ENCODE results near the gene IL25. TPM values are rescaled to one million over a fixed set of nuclear protein-coding genes. Genes with fewer than 3 reads are reported as not detected.

The IL25 gene
- total RNA-seq, 1 donor from 2014 or later = not detected

DNA sequence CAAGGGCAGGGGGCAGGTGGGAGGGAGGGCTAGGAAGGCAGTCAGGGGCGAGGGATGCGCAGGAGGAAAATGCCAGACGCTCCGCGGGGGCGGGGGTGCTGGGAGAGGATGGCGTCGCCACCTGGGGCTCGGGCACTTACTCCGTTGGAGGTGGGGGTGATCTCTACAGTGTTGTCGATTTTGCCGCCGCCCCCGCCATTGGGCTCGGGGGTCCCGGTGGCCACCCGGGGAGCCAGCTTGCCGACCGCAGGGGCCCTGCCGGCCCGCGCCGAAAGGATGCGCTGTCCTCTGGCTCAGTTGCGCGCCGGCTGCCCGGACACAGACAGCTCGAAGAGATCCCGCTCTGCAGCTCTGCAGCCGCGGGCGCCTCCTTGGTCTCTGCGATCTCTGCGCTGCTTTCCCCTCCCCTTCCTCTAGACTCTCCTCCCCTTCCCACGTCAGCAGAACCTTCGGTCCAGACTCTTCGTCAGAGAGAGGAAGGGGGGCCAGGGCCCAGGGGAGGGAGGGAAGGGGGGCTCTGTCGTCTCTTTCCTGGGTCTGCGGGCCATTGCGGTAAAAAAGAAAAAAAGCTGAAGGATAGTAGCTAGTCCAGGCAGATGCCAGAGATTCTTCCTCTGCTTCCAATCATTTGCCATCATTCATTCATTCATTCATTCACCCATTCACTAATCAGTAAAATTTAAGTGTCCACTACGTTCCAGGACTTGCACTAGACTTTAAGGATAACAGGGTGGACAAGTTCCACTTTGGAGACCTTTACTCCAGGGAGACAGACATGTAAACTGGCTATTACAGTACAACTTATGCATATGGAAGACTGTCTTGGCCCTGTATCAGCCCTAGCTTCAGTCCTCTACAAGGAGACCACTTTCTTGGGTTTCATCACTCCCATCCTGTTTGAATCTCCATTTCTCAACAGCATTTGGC is 19.8 kb upstream of the IL25 start, which contains the start of gene SLC22A17:
TSS of gene SLC22A17 (minus strand) at position 382 of the 927 bp plus-strand sequence.
- Histone ChIP-seq H3K36me3 (ENCODE audit: control insufficient read depth, insufficient read depth, low read length) (no peaks in the 10 kb centered on the region), H3K4me3 (ENCODE audit: low read depth, low read length) (peak within 1 kb of the TSS; percentile 65), H3K27me3 (ENCODE audit: control insufficient read depth, insufficient read depth, low read length) (peaks cover 15% of the 10 kb centered on the region)
- DNase-seq (ENCODE audit: low read depth) = peak; percentile 32
- TF ChIP-seq, protein P1, sequence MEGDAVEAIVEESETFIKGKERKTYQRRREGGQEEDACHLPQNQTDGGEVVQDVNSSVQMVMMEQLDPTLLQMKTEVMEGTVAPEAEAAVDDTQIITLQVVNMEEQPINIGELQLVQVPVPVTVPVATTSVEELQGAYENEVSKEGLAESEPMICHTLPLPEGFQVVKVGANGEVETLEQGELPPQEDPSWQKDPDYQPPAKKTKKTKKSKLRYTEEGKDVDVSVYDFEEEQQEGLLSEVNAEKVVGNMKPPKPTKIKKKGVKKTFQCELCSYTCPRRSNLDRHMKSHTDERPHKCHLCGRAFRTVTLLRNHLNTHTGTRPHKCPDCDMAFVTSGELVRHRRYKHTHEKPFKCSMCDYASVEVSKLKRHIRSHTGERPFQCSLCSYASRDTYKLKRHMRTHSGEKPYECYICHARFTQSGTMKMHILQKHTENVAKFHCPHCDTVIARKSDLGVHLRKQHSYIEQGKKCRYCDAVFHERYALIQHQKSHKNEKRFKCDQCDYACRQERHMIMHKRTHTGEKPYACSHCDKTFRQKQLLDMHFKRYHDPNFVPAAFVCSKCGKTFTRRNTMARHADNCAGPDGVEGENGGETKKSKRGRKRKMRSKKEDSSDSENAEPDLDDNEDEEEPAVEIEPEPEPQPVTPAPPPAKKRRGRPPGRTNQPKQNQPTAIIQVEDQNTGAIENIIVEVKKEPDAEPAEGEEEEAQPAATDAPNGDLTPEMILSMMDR (IDR thresholded peaks at IDR 0.05; ENCODE audit: insufficient read depth, low read length, poor library complexity, severe bottlenecking) = peak; percentile 15

DNA sequence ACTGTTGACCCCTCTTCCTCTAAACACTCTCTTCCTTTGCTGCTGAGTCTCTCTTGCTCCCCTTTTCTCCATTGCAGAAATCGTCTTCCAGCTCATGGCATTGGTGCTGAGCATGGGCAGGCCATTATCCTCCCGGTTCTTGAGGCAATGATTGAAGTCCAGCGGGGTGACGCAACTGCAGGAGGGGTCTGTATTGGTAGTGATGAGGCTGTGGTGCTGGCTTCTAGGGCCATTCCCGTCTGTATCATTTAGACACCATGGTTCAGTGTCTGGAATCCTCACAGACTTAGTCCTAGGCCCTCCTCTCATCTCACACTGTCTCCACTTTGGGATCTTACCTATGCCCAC is 19.2 kb upstream of the IL25 start:
- Histone ChIP-seq H3K4me3 (ENCODE audit: low read depth, low read length) (no peak overlapping the region), H3K27me3 (ENCODE audit: control insufficient read depth, insufficient read depth, low read length) (peaks cover 15% of the 10 kb centered on the region), H3K36me3 (ENCODE audit: control insufficient read depth, insufficient read depth, low read length) (no peaks in the 10 kb centered on the region)
- no peak for DNase-seq (ENCODE audit: low read depth)
- TF ChIP-seq, protein P1 (IDR thresholded peaks at IDR 0.05; ENCODE audit: insufficient read depth, low read length, poor library complexity, severe bottlenecking) = no peak

DNA sequence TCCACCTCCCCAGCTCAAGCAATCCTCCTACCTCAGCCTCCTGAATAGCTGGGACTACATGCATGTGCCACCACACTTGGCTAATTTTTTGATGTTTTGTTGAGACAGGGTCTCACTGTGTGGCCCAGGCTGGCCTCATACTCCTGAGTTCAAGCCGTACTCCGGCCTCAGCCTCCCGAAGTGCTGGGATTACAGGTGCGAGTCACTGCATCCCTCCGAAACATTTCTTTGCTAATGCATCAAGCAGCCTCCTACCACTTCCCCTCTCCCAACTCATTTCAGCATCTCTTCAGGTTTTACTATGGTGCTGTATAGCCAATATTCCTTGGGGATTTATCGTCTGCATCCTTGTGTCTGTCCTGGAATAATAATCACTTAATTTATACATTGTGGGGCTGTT is 17.6 kb upstream of the IL25 start:
- TF ChIP-seq, protein P1 (IDR thresholded peaks at IDR 0.05; ENCODE audit: insufficient read depth, low read length, poor library complexity, severe bottlenecking) = no peak
- no peak for DNase-seq (ENCODE audit: low read depth)
- Histone ChIP-seq H3K4me3 (ENCODE audit: low read depth, low read length) (no peak overlapping the region), H3K36me3 (ENCODE audit: control insufficient read depth, insufficient read depth, low read length) (no peaks in the 10 kb centered on the region), H3K27me3 (ENCODE audit: control insufficient read depth, insufficient read depth, low read length) (peaks cover 15% of the 10 kb centered on the region)

DNA sequence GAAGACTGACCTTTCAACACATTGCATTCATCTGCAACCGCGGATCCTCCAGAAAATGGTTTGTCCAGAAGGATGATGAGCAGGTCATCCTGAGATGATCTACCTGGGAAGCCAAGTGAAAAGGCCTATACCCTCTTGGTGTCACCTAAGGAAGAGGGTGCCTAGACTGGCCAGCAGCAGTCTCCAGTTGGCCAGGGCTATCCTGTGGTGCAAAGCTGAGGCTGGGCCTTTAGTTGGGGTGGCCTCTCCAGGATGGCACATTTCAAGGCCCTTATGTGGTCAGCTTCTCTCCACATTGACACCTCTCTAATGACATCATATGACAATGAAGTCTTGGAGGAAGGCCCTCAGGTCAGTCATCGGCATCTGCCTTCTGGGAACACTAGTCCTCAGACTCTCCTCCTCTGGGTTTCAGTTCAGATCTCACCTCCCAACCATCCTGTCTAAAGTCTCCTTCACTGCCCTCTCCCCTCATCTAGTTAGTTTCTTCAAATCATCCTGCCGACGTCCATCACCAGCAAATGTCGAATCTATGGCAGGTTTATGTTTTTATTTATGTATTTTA is 16.7 kb upstream of the IL25 start:
- no peak overlapping the region for H3K4me3 ChIP-seq (ENCODE audit: low read depth, low read length)
- H3K36me3 ChIP-seq (ENCODE audit: control insufficient read depth, insufficient read depth, low read length) = no peaks in the 10 kb centered on the region
- TF ChIP-seq, protein P1 (IDR thresholded peaks at IDR 0.05; ENCODE audit: insufficient read depth, low read length, poor library complexity, severe bottlenecking) = no peak
- no peak for DNase-seq (ENCODE audit: low read depth)
- H3K27me3 ChIP-seq (ENCODE audit: control insufficient read depth, insufficient read depth, low read length) = peaks cover 15% of the 10 kb centered on the region

DNA sequence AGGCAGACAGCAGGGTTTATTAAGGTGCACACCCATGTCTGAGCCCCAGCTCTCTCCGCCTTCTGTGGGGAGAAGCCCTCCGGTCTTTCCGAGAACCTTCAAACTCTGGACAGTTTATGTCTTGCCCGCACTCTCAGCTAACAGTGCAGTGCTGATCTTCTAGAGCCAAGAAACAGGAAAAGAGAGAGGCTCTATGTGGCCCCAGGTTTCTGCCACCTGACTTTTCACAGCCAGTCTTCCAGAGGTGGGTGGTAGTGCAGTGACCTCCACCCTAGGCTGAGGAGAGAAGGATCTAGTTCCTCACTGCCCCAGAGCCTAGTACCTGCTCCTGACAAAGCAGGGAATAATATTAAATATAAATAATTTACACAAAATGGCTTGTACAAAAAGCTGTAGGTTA is 15.9 kb upstream of the IL25 start:
- TF ChIP-seq, protein P1 (IDR thresholded peaks at IDR 0.05; ENCODE audit: insufficient read depth, low read length, poor library complexity, severe bottlenecking) = no peak
- Histone ChIP-seq H3K4me3 (ENCODE audit: low read depth, low read length) (no peak overlapping the region), H3K27me3 (ENCODE audit: control insufficient read depth, insufficient read depth, low read length) (peaks cover 11% of the 10 kb centered on the region), H3K36me3 (ENCODE audit: control insufficient read depth, insufficient read depth, low read length) (no peaks in the 10 kb centered on the region)
- DNase-seq (ENCODE audit: low read depth) = no peak

Measured in kidney epithelial cell (primary cell).